ENCODE data around the gene TNS1. TPM values are rescaled to one million over a fixed set of nuclear protein-coding genes. Genes with fewer than 3 reads are reported as not detected.

TNS1 gene

DNA sequence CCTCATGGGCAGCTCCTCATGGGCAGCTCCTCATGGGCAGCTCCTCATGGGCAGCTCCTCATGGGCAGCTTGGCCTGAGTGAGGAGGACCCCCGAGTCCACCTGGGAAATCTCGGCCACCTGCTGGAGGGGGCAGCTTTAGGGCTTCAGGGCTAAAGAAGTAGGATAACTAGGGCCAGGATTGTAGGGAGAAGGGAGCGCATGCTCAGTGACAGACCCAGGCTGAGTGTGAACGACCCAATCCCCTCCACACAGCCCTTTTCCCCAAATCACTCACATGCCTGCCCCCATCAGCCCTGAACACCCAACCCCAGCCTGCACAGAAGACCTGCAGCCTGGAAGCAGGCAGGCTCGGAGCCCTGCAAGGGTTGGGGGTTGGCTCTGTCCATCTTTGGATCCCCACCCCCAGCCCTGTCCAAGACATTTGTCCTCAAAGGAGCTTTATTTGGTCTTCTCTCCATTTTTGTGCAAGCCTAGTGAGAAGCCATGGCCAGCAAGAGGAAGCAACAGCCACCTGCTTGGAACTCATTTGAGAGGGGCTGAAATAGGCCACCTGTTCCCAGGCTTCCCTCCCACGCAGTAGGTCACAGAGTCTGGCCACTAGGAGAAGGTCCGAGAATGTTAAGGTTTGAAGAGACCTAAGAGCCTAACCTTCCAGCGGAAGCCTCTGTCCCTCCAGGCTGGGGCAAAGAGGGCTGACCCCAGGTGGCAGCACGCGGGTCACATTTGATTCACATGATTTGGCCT, 249.9 kb downstream of the TNS1 start:
- Histone ChIP-seq H3K9ac (ENCODE audit: low read depth, low read length) (no peak overlapping the region), H3K4me1 (ENCODE audit: control insufficient read depth, insufficient read depth, low read length) (no peaks in the 10 kb centered on the region), H3K4me3 (ENCODE audit: low read length) (no peak overlapping the region), H3K4me2 (ENCODE audit: low read length) (no peak overlapping the region), H3K36me3 (ENCODE audit: insufficient read depth, low read length) (no peaks in the 10 kb centered on the region), H3K27me3 (ENCODE audit: control insufficient read depth, insufficient read depth, low read length) (peaks cover 4% of the 10 kb centered on the region), H3K9me3 (replicated peaks; ENCODE audit: low read length) (no peaks in the 10 kb centered on the region)

DNA sequence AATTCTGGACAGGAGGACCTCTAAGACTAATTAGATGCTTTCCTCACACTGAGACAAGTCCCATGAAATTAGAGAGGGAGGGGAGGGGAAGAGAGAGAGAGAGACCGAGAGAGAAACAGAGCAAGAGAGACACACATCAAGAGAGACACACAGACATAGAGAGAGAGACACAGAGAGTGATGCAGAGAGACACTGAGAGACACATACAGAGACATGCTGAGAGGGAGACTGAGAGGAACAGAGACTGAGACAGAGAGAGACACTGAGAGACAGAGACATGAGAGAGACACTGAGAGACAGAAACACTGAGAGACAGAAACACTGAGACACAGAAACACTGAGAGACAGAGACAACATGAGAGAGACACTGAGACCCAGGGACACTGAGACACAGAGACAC, 250.8 kb downstream of the TNS1 start:
- peaks cover 4% of the 10 kb centered on the region for H3K27me3 ChIP-seq (ENCODE audit: control insufficient read depth, insufficient read depth, low read length)
- no peak overlapping the region for H3K9ac ChIP-seq (ENCODE audit: low read depth, low read length)
- no peaks in the 10 kb centered on the region for H3K9me3 ChIP-seq (replicated peaks; ENCODE audit: low read length)
- no peak overlapping the region for H3K4me2 ChIP-seq (ENCODE audit: low read length)
- no peaks in the 10 kb centered on the region for H3K36me3 ChIP-seq (ENCODE audit: insufficient read depth, low read length)
- H3K4me1 ChIP-seq (ENCODE audit: control insufficient read depth, insufficient read depth, low read length): peaks cover 2% of the 10 kb centered on the region
- no peak overlapping the region for H3K4me3 ChIP-seq (ENCODE audit: low read length)

DNA sequence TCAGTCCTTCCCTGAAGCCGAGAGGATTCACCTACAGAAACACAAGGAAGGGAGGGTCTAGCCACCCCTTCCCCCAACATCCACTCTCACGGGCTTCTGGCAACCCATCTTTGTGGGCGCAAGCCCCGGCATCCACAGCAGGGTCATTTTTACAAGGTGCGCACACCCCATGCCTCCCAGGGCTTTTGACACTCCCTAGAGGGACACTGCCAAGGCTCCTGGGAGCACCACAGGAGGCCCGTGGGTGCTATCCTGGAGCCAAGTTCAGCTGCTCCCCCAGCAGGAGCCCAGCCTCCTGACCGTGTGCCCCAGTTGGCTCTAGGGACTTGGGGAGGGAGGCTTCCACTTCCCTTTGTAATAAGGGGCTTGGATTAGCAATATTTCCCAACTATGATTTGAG, 251.6 kb downstream of the TNS1 start:
- peaks cover 4% of the 10 kb centered on the region for H3K27me3 ChIP-seq (ENCODE audit: control insufficient read depth, insufficient read depth, low read length)
- H3K9ac ChIP-seq (ENCODE audit: low read depth, low read length): no peak overlapping the region
- no peak overlapping the region for H3K4me3 ChIP-seq (ENCODE audit: low read length)
- H3K4me1 ChIP-seq (ENCODE audit: control insufficient read depth, insufficient read depth, low read length): peaks cover 7% of the 10 kb centered on the region
- no peaks in the 10 kb centered on the region for H3K36me3 ChIP-seq (ENCODE audit: insufficient read depth, low read length)
- no peaks in the 10 kb centered on the region for H3K9me3 ChIP-seq (replicated peaks; ENCODE audit: low read length)
- no peak overlapping the region for H3K4me2 ChIP-seq (ENCODE audit: low read length)

Small RNA genes lying within 50 kb of the gene (small RNA-seq; reads per million reads assigned to genes)
- gene MIR6809: not detected
